K562 (cell line): ENCODE data around the gene ITGA3. TPM values are rescaled to one million over a fixed set of nuclear protein-coding genes. Genes with fewer than 3 reads are reported as not detected.

Source experiments
- ATAC-seq: fragments of 200-7000 bp; cut with Tn5 transposase; 3 replicates; pipeline ENCODE4 v1.9.1; 2020; ENCODE audit warnings: moderate library complexity
- BruUV-seq: library from RNA; stranded (reverse); fragments of 400-500 nt; replicated peaks from 2 replicates; lab custom pipeline; 2021; lab: Mats Ljungman, UMichigan
- CTCF ChIA-PET: fragments of 300-600 bp; formaldehyde crosslinking; extraction: SDS; loops from one replicate; lab custom pipeline; 2021; ENCODE audit warnings: low intra/inter-chr PET ratio; lab: Yijun Ruan, JAX
- POLR2A ChIA-PET: fragments of 300-600, 350-650 bp; sonication (Branson Sonifier 250); formaldehyde crosslinking; extraction: SDS; loops from one replicate; lab custom pipeline; 2021; ENCODE audit warnings: antibody characterized with exemption, inconsistent platforms; lab: Yijun Ruan, JAX
- DNase-seq, 4 experiments: peaks; one replicate each; pipeline versions ENCODE4 v3.0.0 to v3.0.0-alpha.2; 2011 to 2018; ENCODE audit warnings: low spot score in 3 of 4, mixed read lengths in 3 of 4; ENCODE audit errors: extremely low read depth in 1 of 4
- FAIRE-seq: peaks from 2 replicates; lab custom pipeline; 2011; peaks lifted over from hg19 to GRCh38; lab: Jason Lieb, UNC
- H2AFZ ChIP-seq: 2 replicates; pipeline ENCODE4 v1.6.0; 2011; ENCODE audit warnings: low read depth, low read length, control low read depth, inconsistent platforms
- H3K27ac ChIP-seq: fragments of 200-600 bp; 3 replicates; pipeline ENCODE4 v1.8.0; 2011; ENCODE audit warnings: low read depth, mild to moderate bottlenecking, control low read depth, inconsistent platforms, low read length, moderate library complexity, mixed read lengths; ENCODE audit errors: extremely low read depth
- H3K27me3 ChIP-seq, 2 experiments: fragments of 300-600 bp in 1 of 2; 2 replicates in 1 of 2; 3 replicates in 1 of 2; pipeline versions ENCODE4 v1.6.0 to v1.8.0; 2011; ENCODE audit warnings: inconsistent platforms in 2 of 2, low read length in 2 of 2, mild to moderate bottlenecking in 1 of 2, mixed read lengths in 1 of 2, moderate library complexity in 1 of 2; ENCODE audit not compliant: control insufficient read depth in 2 of 2, insufficient read depth in 2 of 2
- H3K36me3 ChIP-seq: fragments of 300-600 bp; 3 replicates; pipeline ENCODE4 v1.8.0; 2011; ENCODE audit warnings: mild to moderate bottlenecking, low read length, inconsistent platforms; ENCODE audit not compliant: control insufficient read depth, insufficient read depth
- H3K4me1 ChIP-seq, 2 experiments: fragments of 200-600 bp in 1 of 2; replicated peaks in 1 of 2; 2 replicates in 1 of 2; 3 replicates in 1 of 2; pipeline versions ENCODE4 v1.5.1 to v1.8.0; 2011; ENCODE audit warnings: inconsistent platforms in 2 of 2, low read length in 2 of 2, mild to moderate bottlenecking in 1 of 2, mixed read lengths in 1 of 2, moderate library complexity in 1 of 2; ENCODE audit not compliant: control insufficient read depth in 2 of 2, insufficient read depth in 2 of 2
- H3K4me2 ChIP-seq: 2 replicates; pipeline ENCODE4 v1.6.1; 2011; ENCODE audit warnings: low read length, control low read depth, inconsistent platforms, mixed read lengths; ENCODE audit not compliant: insufficient read depth
- H3K4me3 ChIP-seq: fragments of 200-600 bp; sonication (generic), shearing (Covaris generic); 2 replicates; pipeline ENCODE4 v1.5.1; 2016; ENCODE audit warnings: control low read depth, inconsistent platforms
- H3K79me2 ChIP-seq: fragments of 200-600 bp; 3 replicates; pipeline ENCODE4 v1.8.0; 2011; ENCODE audit warnings: low read length, inconsistent platforms; ENCODE audit not compliant: control insufficient read depth, insufficient read depth
- H3K9ac ChIP-seq, 2 experiments: 2 replicates each; pipeline versions ENCODE4 v1.6.0 to v1.6.1; 2011; ENCODE audit warnings: low read depth in 2 of 2, low read length in 2 of 2, control low read depth in 1 of 2, inconsistent platforms in 1 of 2, mild to moderate bottlenecking in 1 of 2, mixed read lengths in 1 of 2; ENCODE audit not compliant: insufficient read depth in 1 of 2
- H3K9me1 ChIP-seq: one replicate; pipeline ENCODE4 v1.6.0; 2011; ENCODE audit warnings: inconsistent platforms, mild to moderate bottlenecking, low read length, moderate library complexity; ENCODE audit not compliant: control insufficient read depth, insufficient read depth
- H3K9me3 ChIP-seq: replicated peaks from 2 replicates; pipeline ENCODE4 v1.5.1; 2011; ENCODE audit warnings: low read depth, low read length, inconsistent platforms; ENCODE audit not compliant: control insufficient read depth, insufficient read depth
- H4K20me1 ChIP-seq: replicated peaks from 2 replicates; pipeline ENCODE4 v1.6.1; 2011; ENCODE audit warnings: low read length, inconsistent platforms, mixed read lengths; ENCODE audit not compliant: control insufficient read depth, insufficient read depth
- HNRNPL ChIP-seq: fragments of 200-400 bp; formaldehyde crosslinking; IDR thresholded peaks from 2 replicates; pipeline ENCODE4 v1.6.1; 2017; ENCODE audit warnings: low read depth, mild to moderate bottlenecking, low read length
- REST ChIP-seq, 2 experiments: fragments of 450-650 bp; formaldehyde crosslinking in 1 of 2; IDR thresholded peaks; 2 replicates each; pipeline versions ENCODE4 v1.4.0 to v1.6.1; 2014 to 2020; ENCODE audit warnings: mild to moderate bottlenecking in 2 of 2, borderline replicate concordance in 1 of 2, low read depth in 1 of 2
- SAP30 ChIP-seq: fragments of 200-600 bp; sonication (generic); IDR thresholded peaks from 2 replicates; pipeline ENCODE4 v1.6.1; 2012; ENCODE audit warnings: borderline replicate concordance, low read depth, mild to moderate bottlenecking, moderate library complexity, low read length, control low read depth, inconsistent platforms; ENCODE audit not compliant: insufficient read depth, poor library complexity, severe bottlenecking
- ZNF436 ChIP-seq: fragments of 250-450, 450-650 bp; sonication (Bioruptor Pico); formaldehyde crosslinking; IDR thresholded peaks from 2 replicates; pipeline ENCODE4 v1.7.0; 2020; ENCODE audit warnings: mild to moderate bottlenecking
- WGBS: fragments of 100-300 bp; shearing (Covaris generic); methylation state at CpG from one replicate; pipeline ENCODE4 v1.1.6; 2016; ENCODE audit warnings: low coverage, mixed read lengths; ENCODE audit not compliant: insufficient coverage; ENCODE audit errors: missing lambda C conversion rate; 5-methylcytosine and 5-hydroxymethylcytosine counted together
- in situ Hi-C: fragments of 300-500 bp; cut with MboI; formaldehyde crosslinking; loops from 4 replicates; pipeline ENCODE4 v1.15.0; 2018; ENCODE audit warnings: inconsistent platforms, mixed read lengths
- intact Hi-C: fragments of 100-400 bp; cut with micrococcal nuclease; formaldehyde crosslinking; loops from 2 replicates; pipeline ENCODE4 v1.14.2; 2022
- polyA plus RNA-seq, 8 experiments: library from polyadenylated mRNA; depleted of rRNA in 4 of 8; stranded (reverse) in 5 of 8; unstranded in 3 of 8; fragments of >200 nt; fragmentation: Nextera tagmentation in 2 of 8; fragmentation: Illumina TruSeq in 1 of 8; extraction: Ambion mirVana in 2 of 8; extraction: Trizol in 1 of 8; gene quantifications; 2 replicates each; pipeline versions ENCODE4 v1.2.1 to v1.2.3, GENCODE V29; 2011 to 2014; ENCODE audit warnings: inconsistent platforms in 1 of 8, missing spikeins in 1 of 8
- total RNA-seq, 7 experiments: library from RNA; depleted of rRNA in 6 of 7; stranded (reverse); fragments of >200 nt in 6 of 7; fragmentation: Illumina TruSeq in 2 of 7; extraction: Trizol in 2 of 7; gene quantifications; 2 replicates each; pipeline versions ENCODE4 v1.2.1 to v1.2.3, GENCODE V29; 2011 to 2021; ENCODE audit warnings: low replicate concordance in 1 of 7

Gene ITGA3
- total and polyA plus RNA-seq, 9 of the 15 experiments (the other 6 are each of a cell fraction or from before 2014, with no cell fraction given), result 0.03 to 0.75 (median 0.14) TPM; not detected in 2

- no TSS peak for BruUV-seq
- Histone ChIP-seq H4K20me1 (no peaks in the 10 kb centered on the region), H3K4me2 (no peak overlapping the region), H3K4me1 (no peaks in the 10 kb centered on the region), H3K9me1 (no peaks in the 10 kb centered on the region), H3K27me3 (peaks cover 0 to under 1% of the 10 kb centered on the region in 2 experiments; a peak in 1 of 5 replicates), H3K9me3 (0 out of 2 replicates have a peak, but pooled peaks cover 2% of the 10 kb centered on the region), H3K79me2 (no peaks in the 10 kb centered on the region), H3K36me3 (no peaks in the 10 kb centered on the region), H3K9ac (no peak overlapping the region), H3K4me3 (no peak overlapping the region), H3K27ac (no peak overlapping the region), H2AFZ (no peak overlapping the region)
- no peak for TF ChIP-seq SAP30
- TF ChIP-seq ZNF436 (CRISPR knock-in tag), result no peak
- no peak for TF ChIP-seq HNRNPL
- no peak for TF ChIP-seq REST (IDR thresholded peaks at IDR 0.05; ENCODE audit: borderline replicate concordance)
- no peak for TF ChIP-seq REST (CRISPR knock-in tag; IDR thresholded peaks at IDR 0.05; ENCODE audit: low read depth)
- CTCF ChIA-PET, result no interaction called here
- FAIRE-seq (no peak), ATAC-seq (no peak), DNase-seq (no peak)
- POLR2A ChIA-PET, result no interaction called here
- 0% methylated on average over 2 of the region's 2 CpGs for WGBS
- in situ Hi-C loops, result no loop called here
- intact Hi-C loops, result no loop called here
Observed at GRCh38 chr17:50009282-50009681, 46.6 kb upstream of the ITGA3 start.
